IMR-90 (cell line): ENCODE results near the gene TNNI3K. TPM values are rescaled to one million over a fixed set of nuclear protein-coding genes. Genes with fewer than 3 reads are reported as not detected.
A peak's percentile ranks its signal among the peaks of the same experiment; 100 is the strongest.

Experiments
- ATAC-seq: fragments of 200-7000 bp; cut with Tn5 transposase; 2 replicates; pipeline ENCODE4 v1.9.1; 2020; ENCODE audit warnings: low read depth, mild to moderate bottlenecking, moderate library complexity
- BruUV-seq: library from RNA; stranded (reverse); fragments of 400-500 nt; replicated peaks from 2 replicates; lab custom pipeline; 2021; lab: Mats Ljungman, UMichigan
- CTCF ChIA-PET: fragments of 300-600 bp; formaldehyde crosslinking; extraction: SDS; loops from one replicate; lab custom pipeline; 2021; ENCODE audit warnings: antibody characterized with exemption; lab: Yijun Ruan, JAX
- POLR2A ChIA-PET: fragments of 300-600 bp; sonication (Branson Sonifier 250); formaldehyde crosslinking; loops from one replicate; lab custom pipeline; 2022; ENCODE audit warnings: antibody characterized with exemption; ENCODE audit not compliant: unreplicated experiment; lab: Charles Lee
- DNase-seq: peaks from one replicate; pipeline ENCODE4 v3.0.0; 2013
- H2AFZ ChIP-seq: replicated peaks from 2 replicates; pipeline ENCODE3; 2013; ENCODE audit warnings: low read length, mild to moderate bottlenecking; ENCODE audit not compliant: poor library complexity
- H2AK5ac ChIP-seq: 2 replicates; pipeline ENCODE4 v1.6.1; 2013; ENCODE audit warnings: low read depth, low read length, inconsistent platforms
- H2AK9ac ChIP-seq: replicated peaks from 2 replicates; pipeline ENCODE3; 2013; ENCODE audit warnings: mild to moderate bottlenecking, low read depth, low read length, moderate library complexity; ENCODE audit not compliant: poor library complexity
- H2BK120ac ChIP-seq: 2 replicates; pipeline ENCODE4 v1.6.1; 2013; ENCODE audit warnings: low read depth, low read length, inconsistent platforms
- H2BK15ac ChIP-seq: 3 replicates; pipeline ENCODE4 v1.6.1; 2013; ENCODE audit warnings: low read depth, low read length, inconsistent platforms
- H2BK20ac ChIP-seq: 2 replicates; pipeline ENCODE4 v1.6.1; 2013; ENCODE audit warnings: low read depth, mild to moderate bottlenecking, inconsistent platforms, low read length, moderate library complexity
- H2BK5ac ChIP-seq: 2 replicates; pipeline ENCODE4 v1.6.1; 2013; ENCODE audit warnings: mild to moderate bottlenecking, low read depth, low read length, inconsistent platforms; ENCODE audit not compliant: poor library complexity, severe bottlenecking
- H3K14ac ChIP-seq: replicated peaks from 2 replicates; pipeline ENCODE4 v1.6.1; 2013; ENCODE audit warnings: low read depth, low read length, inconsistent platforms
- H3K18ac ChIP-seq: 2 replicates; pipeline ENCODE4 v1.6.1; 2013; ENCODE audit warnings: low read depth, low read length, control low read depth
- H3K23ac ChIP-seq: 2 replicates; pipeline ENCODE4 v1.6.1; 2013; ENCODE audit warnings: low read depth, low read length, inconsistent platforms
- H3K27ac ChIP-seq: 2 replicates; pipeline ENCODE4 v1.5.1; 2013; ENCODE audit warnings: mild to moderate bottlenecking, control low read depth, low read length; ENCODE audit not compliant: insufficient read depth
- H3K27me3 ChIP-seq: 2 replicates; pipeline ENCODE4 v1.6.1; 2013; ENCODE audit warnings: low read length; ENCODE audit not compliant: control insufficient read depth, insufficient read depth
- H3K36me3 ChIP-seq: 2 replicates; pipeline ENCODE4 v1.6.1; 2013; ENCODE audit warnings: low read length, mixed read lengths; ENCODE audit not compliant: control insufficient read depth, insufficient read depth
- H3K4ac ChIP-seq: 2 replicates; pipeline ENCODE4 v1.6.1; 2013; ENCODE audit warnings: low read depth, low read length, inconsistent platforms
- H3K4me1 ChIP-seq: 2 replicates; pipeline ENCODE4 v1.6.1; 2013; ENCODE audit warnings: low read length, mixed read lengths; ENCODE audit not compliant: control insufficient read depth, insufficient read depth
- H3K4me2 ChIP-seq: 2 replicates; pipeline ENCODE4 v1.6.1; 2013; ENCODE audit warnings: low read depth, mild to moderate bottlenecking, control low read depth, low read length, moderate library complexity
- H3K4me3 ChIP-seq: 2 replicates; pipeline ENCODE4 v1.5.1; 2013; ENCODE audit warnings: low read depth, mild to moderate bottlenecking, control low read depth, low read length, moderate library complexity; ENCODE audit not compliant: insufficient read depth
- H3K56ac ChIP-seq: 2 replicates; pipeline ENCODE4 v1.6.1; 2013; ENCODE audit warnings: low read length, inconsistent platforms; ENCODE audit not compliant: insufficient read depth; ENCODE audit errors: extremely low read depth
- H3K79me1 ChIP-seq, 2 experiments: 2 replicates each; pipeline ENCODE4 v1.6.1; 2013; ENCODE audit warnings: low read length in 2 of 2, inconsistent platforms in 1 of 2, low read depth in 1 of 2
- H3K9ac ChIP-seq: 2 replicates; pipeline ENCODE4 v1.6.1; 2013; ENCODE audit warnings: low read depth, low read length, control low read depth
- H3K9me1 ChIP-seq: 2 replicates; pipeline ENCODE4 v1.6.1; 2013; ENCODE audit warnings: low read length, inconsistent platforms; ENCODE audit not compliant: insufficient read depth
- H3K9me3 ChIP-seq: 2 replicates; pipeline ENCODE4 v1.6.1; 2013; ENCODE audit warnings: low read length; ENCODE audit not compliant: control insufficient read depth, insufficient read depth
- H4K20me1 ChIP-seq: 2 replicates; pipeline ENCODE4 v1.6.1; 2013; ENCODE audit warnings: low read length, inconsistent platforms; ENCODE audit not compliant: insufficient read depth
- H4K5ac ChIP-seq: 2 replicates; pipeline ENCODE4 v1.6.1; 2013; ENCODE audit warnings: mild to moderate bottlenecking, low read depth, low read length, control low read depth
- H4K8ac ChIP-seq, 2 experiments: 2 replicates each; pipeline ENCODE4 v1.6.1; 2013; ENCODE audit warnings: low read depth in 2 of 2, low read length in 2 of 2, control low read depth in 1 of 2, inconsistent platforms in 1 of 2
- H4K91ac ChIP-seq: 2 replicates; pipeline ENCODE4 v1.6.1; 2013; ENCODE audit warnings: low read depth, low read length, inconsistent platforms; ENCODE audit not compliant: insufficient read depth
- RAD21 ChIP-seq: IDR thresholded peaks from 2 replicates; pipeline ENCODE4 v1.6.1; 2012; ENCODE audit warnings: low read length, improper control_type of control experiment
- WGBS, 2 experiments: methylation state at CpG; one replicate each; pipeline versions ENCODE4 v1.1.5 to v1.1.7; 2013; ENCODE audit warnings: missing lambda C conversion rate in 2 of 2; ENCODE audit not compliant: insufficient read length in 1 of 2; ENCODE audit errors: extremely low coverage in 2 of 2; 5-methylcytosine and 5-hydroxymethylcytosine counted together
- dilution Hi-C: fragments of 300-500 bp; cut with HindIII; formaldehyde crosslinking; loops from one replicate; pipeline ENCODE4 v1.14.3; 2018; ENCODE audit warnings: low sequenced_read_pairs; ENCODE audit not compliant: unreplicated experiment
- in situ Hi-C: fragments of 300-500 bp; cut with MboI; formaldehyde crosslinking; loops from 3 replicates; pipeline ENCODE4 v1.14.3; 2019; ENCODE audit warnings: low sequenced_read_pairs, inconsistent platforms, mixed read lengths
- intact Hi-C: fragments of 100-400 bp; cut with micrococcal nuclease; formaldehyde crosslinking; loops from 2 replicates; pipeline ENCODE4 v1.10.0; 2022
- polyA plus RNA-seq, 3 experiments: library from polyadenylated mRNA; depleted of rRNA; stranded (reverse); fragments of >200 nt; gene quantifications; 2 replicates each; pipeline ENCODE4 v1.2.3, GENCODE V29; 2012; ENCODE audit warnings: low replicate concordance in 1 of 3
- total RNA-seq: library from RNA; depleted of rRNA; stranded (reverse); fragments of >200 nt; gene quantifications from 2 replicates; pipeline ENCODE4 v1.2.3, GENCODE V29; 2012
- TF ChIP-seq, protein P1 (sequence below): fragments of 150-350 bp; IDR thresholded peaks from 2 replicates; pipeline ENCODE4 v1.6.1; 2017; ENCODE audit warnings: mild to moderate bottlenecking, antibody characterized with exemption, low read length, low read depth
- TF ChIP-seq, protein P2 (sequence below): conservative IDR thresholded peaks from 2 replicates; pipeline ENCODE4 v1.5.1; 2012; ENCODE audit warnings: mild to moderate bottlenecking, low read depth, low read length, improper control_type of control experiment

Gene TNNI3K
- total and polyA plus RNA-seq, 2 of the 4 experiments (the other 2 are of a cell fraction): 0.90 to 1.3 TPM

DNA sequence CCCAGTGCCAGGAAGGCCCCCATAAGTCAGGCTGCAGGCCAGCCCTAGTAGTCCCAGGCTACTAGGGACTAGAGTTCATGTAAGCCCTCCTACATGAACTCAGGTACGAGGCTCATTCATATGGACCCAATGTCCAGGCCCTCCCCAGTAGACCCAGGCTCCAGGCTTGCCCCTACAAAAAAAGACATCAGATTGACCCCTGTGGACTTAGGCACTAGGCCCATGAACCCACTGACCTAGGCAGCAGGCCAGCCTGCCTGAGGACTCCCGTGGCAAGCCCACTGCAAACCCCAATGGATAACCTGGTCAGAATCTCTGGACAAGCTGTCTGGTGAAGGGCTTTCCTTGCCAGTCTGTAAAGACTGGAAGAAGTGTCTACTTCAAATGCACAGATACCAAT, 51.2 kb downstream of the TNNI3K start:
- Histone ChIP-seq H2AFZ (peak overlapping the region; percentile 21), H3K27ac (no peak overlapping the region), H3K56ac (no peak overlapping the region), H2AK9ac (no peak overlapping the region), H3K18ac (no peak overlapping the region), H4K20me1 (no peaks in the 10 kb centered on the region), H3K9me1 (no peaks in the 10 kb centered on the region), H3K36me3 (no peaks in the 10 kb centered on the region), H4K8ac (no peak overlapping the region), H2BK20ac (no peak overlapping the region), H3K4me2 (no peak overlapping the region), H3K14ac (no peak overlapping the region), H3K27me3 (no peaks in the 10 kb centered on the region), H4K91ac (no peak overlapping the region), H3K9ac (no peak overlapping the region), H2AK5ac (no peak overlapping the region), H2BK120ac (no peak overlapping the region), H3K79me1 (no peaks in the 10 kb centered on the region), H4K5ac (no peak overlapping the region), H3K9me3 (no peaks in the 10 kb centered on the region), H3K4me3 (no peak overlapping the region), H3K4me1 (no peaks in the 10 kb centered on the region), H3K23ac (no peak overlapping the region), H3K4ac (no peak overlapping the region), H2BK15ac (no peak overlapping the region), H2BK5ac (no peak overlapping the region)
- ChIA-PET CTCF (interaction anchor here (0.7 kb wide), 1 partner anchor 373 kb away, joined by 3 read pairs; no protein-coding TSS in a partner anchor), POLR2A (no interaction called here)
- no CpG with 5 or more reads among the region's 2 CpGs for WGBS, 2 experiments
- intact Hi-C loops (no loop called here), in situ Hi-C loops (no loop called here), dilution Hi-C loops (no loop called here)
- no TSS peak for BruUV-seq
- no peak for DNase-seq
- TF ChIP-seq, protein P1, sequence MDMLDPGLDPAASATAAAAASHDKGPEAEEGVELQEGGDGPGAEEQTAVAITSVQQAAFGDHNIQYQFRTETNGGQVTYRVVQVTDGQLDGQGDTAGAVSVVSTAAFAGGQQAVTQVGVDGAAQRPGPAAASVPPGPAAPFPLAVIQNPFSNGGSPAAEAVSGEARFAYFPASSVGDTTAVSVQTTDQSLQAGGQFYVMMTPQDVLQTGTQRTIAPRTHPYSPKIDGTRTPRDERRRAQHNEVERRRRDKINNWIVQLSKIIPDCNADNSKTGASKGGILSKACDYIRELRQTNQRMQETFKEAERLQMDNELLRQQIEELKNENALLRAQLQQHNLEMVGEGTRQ: no peak
- TF ChIP-seq, protein P2, sequence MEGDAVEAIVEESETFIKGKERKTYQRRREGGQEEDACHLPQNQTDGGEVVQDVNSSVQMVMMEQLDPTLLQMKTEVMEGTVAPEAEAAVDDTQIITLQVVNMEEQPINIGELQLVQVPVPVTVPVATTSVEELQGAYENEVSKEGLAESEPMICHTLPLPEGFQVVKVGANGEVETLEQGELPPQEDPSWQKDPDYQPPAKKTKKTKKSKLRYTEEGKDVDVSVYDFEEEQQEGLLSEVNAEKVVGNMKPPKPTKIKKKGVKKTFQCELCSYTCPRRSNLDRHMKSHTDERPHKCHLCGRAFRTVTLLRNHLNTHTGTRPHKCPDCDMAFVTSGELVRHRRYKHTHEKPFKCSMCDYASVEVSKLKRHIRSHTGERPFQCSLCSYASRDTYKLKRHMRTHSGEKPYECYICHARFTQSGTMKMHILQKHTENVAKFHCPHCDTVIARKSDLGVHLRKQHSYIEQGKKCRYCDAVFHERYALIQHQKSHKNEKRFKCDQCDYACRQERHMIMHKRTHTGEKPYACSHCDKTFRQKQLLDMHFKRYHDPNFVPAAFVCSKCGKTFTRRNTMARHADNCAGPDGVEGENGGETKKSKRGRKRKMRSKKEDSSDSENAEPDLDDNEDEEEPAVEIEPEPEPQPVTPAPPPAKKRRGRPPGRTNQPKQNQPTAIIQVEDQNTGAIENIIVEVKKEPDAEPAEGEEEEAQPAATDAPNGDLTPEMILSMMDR: no peak
- TF ChIP-seq RAD21: no peak
- ATAC-seq: no peak
